Activated CD4-positive, alpha-beta T cell treated with anti-CD3 and anti-CD28 coated beads, Interleukin-2, amount 10 ng/mL, durations not matched to agents 24 days and 14 days (primary cell): ENCODE results near the gene MAPK6. TPM values are rescaled to one million over a fixed set of nuclear protein-coding genes. Genes with fewer than 3 reads are reported as not detected.
"Not testable (repeated sequence)": the region's sequence is repeated elsewhere in the genome, so short reads cannot be mapped to it uniquely, and the experiment has no call there.

ENCODE experiments used
- DNase-seq: peaks from one replicate; pipeline ENCODE4 v3.0.0; 2022
- H3K27ac Mint-ChIP-seq: one replicate; pipeline ENCODE4 v1.8.0; 2022; ENCODE audit warnings: mild to moderate bottlenecking, mixed read lengths
- H3K27me3 Mint-ChIP-seq: one replicate; pipeline ENCODE4 v1.8.0; 2022; ENCODE audit warnings: mixed read lengths
- H3K36me3 Mint-ChIP-seq: one replicate; pipeline ENCODE4 v1.8.0; 2022; ENCODE audit warnings: low read depth, mild to moderate bottlenecking, mixed read lengths
- H3K4me1 Mint-ChIP-seq: one replicate; pipeline ENCODE4 v1.8.0; 2021; ENCODE audit warnings: mixed read lengths
- H3K4me3 Mint-ChIP-seq: one replicate; pipeline ENCODE4 v1.8.0; 2022; ENCODE audit warnings: mild to moderate bottlenecking, moderate library complexity, mixed read lengths
- H3K9me3 Mint-ChIP-seq: one replicate; pipeline ENCODE4 v1.8.0; 2021; ENCODE audit warnings: mixed read lengths
- intact Hi-C: fragments of 100-400 bp; cut with micrococcal nuclease; formaldehyde crosslinking; loops from one replicate; pipeline ENCODE4 v1.15.1; 2023
- total RNA-seq: library from RNA; stranded (reverse); gene quantifications from 2 replicates; pipeline ENCODE4 v1.2.3, GENCODE V29; 2022

MAPK6 gene
- 60.9 and 63.9 TPM in 2 replicates for total RNA-seq

GRCh38 chr15:52018693-52019393, at the start of gene MAPK6:
MAPK6 (plus strand) TSS chr15:52019219; CDS start chr15:52046461, 27,242 bp downstream.
- peaks cover 35% of the 10 kb centered on the region for H3K4me1 Mint-ChIP-seq
- intact Hi-C loops: no loop called here
- H3K9me3 Mint-ChIP-seq: no peaks in the 10 kb centered on the region
- H3K27me3 Mint-ChIP-seq: peaks cover 10% of the 10 kb centered on the region
- peak within 1 kb of the TSS; percentile 98 for H3K4me3 Mint-ChIP-seq
- peaks cover 5% of the 10 kb centered on the region for H3K36me3 Mint-ChIP-seq
- peak within 1 kb of the TSS; percentile 100 for H3K27ac Mint-ChIP-seq
- peak; percentile 98 for DNase-seq

GRCh38 chr15:51969728-51970127, 49.3 kb upstream of the MAPK6 start:
- no peak overlapping the region for H3K27ac Mint-ChIP-seq

GRCh38 chr15:51970132-51970817, 48.7 kb upstream of the MAPK6 start:
- Mint-ChIP-seq H3K27me3 (peaks cover 2% of the 10 kb centered on the region), H3K4me1 (peaks cover 29% of the 10 kb centered on the region)

More at GRCh38 chr15:51969728-51970127, 49.3 kb upstream of the MAPK6 start:
- peak overlapping the region; percentile 87 for H3K4me3 Mint-ChIP-seq
- H3K4me1 Mint-ChIP-seq: peaks cover 29% of the 10 kb centered on the region
- intact Hi-C loops: loop anchor here (2.0 to 5.0 kb wide), 3 partner anchors 43 to 708 kb away; partner anchors contain the start of gene ATOSA
- no peak for DNase-seq
- peaks cover 33% of the 10 kb centered on the region for H3K36me3 Mint-ChIP-seq
- peaks cover 2% of the 10 kb centered on the region for H3K27me3 Mint-ChIP-seq
- H3K9me3 Mint-ChIP-seq: peaks cover 7% of the 10 kb centered on the region

GRCh38 chr15:51971032-51971374, 48.0 kb upstream of the MAPK6 start:
- peaks cover 2% of the 10 kb centered on the region for H3K27me3 Mint-ChIP-seq
- DNase-seq: no peak
- intact Hi-C loops: loop anchor here (1.0 to 5.0 kb wide), 4 partner anchors 11 to 706 kb away; partner anchors contain the start of gene ATOSA

More at GRCh38 chr15:51970132-51970817, 48.7 kb upstream of the MAPK6 start:
- Mint-ChIP-seq H3K4me3 (peak overlapping the region; percentile 87), H3K36me3 (peaks cover 28% of the 10 kb centered on the region), H3K9me3 (peaks cover 7% of the 10 kb centered on the region), H3K27ac (peak overlapping the region; percentile 94)
- no peak for DNase-seq
- intact Hi-C loops: loop anchor here (2.0 to 5.0 kb wide), 3 partner anchors 42 to 707 kb away; partner anchors contain the start of gene ATOSA

GRCh38 chr15:51971375-51972133, 47.5 kb upstream of the MAPK6 start, which contains the start of gene LEO1:
LEO1 (minus strand) TSS chr15:51971778; CDS start chr15:51971745, 33 bp downstream.
- peak; percentile 97 for DNase-seq
- Mint-ChIP-seq H3K27me3 (peaks cover 2% of the 10 kb centered on the region), H3K4me3 (peak within 1 kb of the TSS; percentile 87), H3K27ac (peak within 1 kb of the TSS; percentile 94), H3K9me3 (peaks cover 7% of the 10 kb centered on the region), H3K36me3 (peaks cover 16% of the 10 kb centered on the region), H3K4me1 (peaks cover 23% of the 10 kb centered on the region)
- intact Hi-C loops: loop anchor here (1.0 to 5.0 kb wide), 4 partner anchors 11 to 706 kb away; partner anchors contain the start of gene ATOSA

More at GRCh38 chr15:51971032-51971374, 48.0 kb upstream of the MAPK6 start:
- H3K36me3 Mint-ChIP-seq: peaks cover 20% of the 10 kb centered on the region
- H3K27ac Mint-ChIP-seq: peak overlapping the region; percentile 94
- peaks cover 27% of the 10 kb centered on the region for H3K4me1 Mint-ChIP-seq
- peaks cover 7% of the 10 kb centered on the region for H3K9me3 Mint-ChIP-seq
- H3K4me3 Mint-ChIP-seq: peak overlapping the region; percentile 87

- Mint-ChIP-seq H3K4me1 (peaks cover 19% of the 10 kb centered on the region), H3K9me3 (no peaks in the 10 kb centered on the region), H3K27ac (no peak overlapping the region), H3K27me3 (peaks cover 2% of the 10 kb centered on the region), H3K4me3 (no peak overlapping the region), H3K36me3 (peaks cover 4% of the 10 kb centered on the region)
- intact Hi-C loops: loop anchor here (5.0 kb wide), 2 partner anchors 39 to 704 kb away; partner anchors contain the start of gene ATOSA
- DNase-seq: no peak
Observed at GRCh38 chr15:51973220-51973619, 45.8 kb upstream of the MAPK6 start.

GRCh38 chr15:51973775-51974174, 45.2 kb upstream of the MAPK6 start:
- Mint-ChIP-seq H3K9me3 (no peaks in the 10 kb centered on the region), H3K27ac (no peak overlapping the region), H3K36me3 (peaks cover 2% of the 10 kb centered on the region), H3K4me3 (no peak overlapping the region), H3K27me3 (peaks cover 2% of the 10 kb centered on the region), H3K4me1 (peaks cover 19% of the 10 kb centered on the region)
- no peak for DNase-seq
- intact Hi-C loops: loop anchor here (5.0 kb wide), 2 partner anchors 39 to 704 kb away; partner anchors contain the start of gene ATOSA

GRCh38 chr15:51982013-51982769, 36.8 kb upstream of the MAPK6 start:
- intact Hi-C loops: loop anchor here (1.0 to 10.0 kb wide), 8 partner anchors 11 to 753 kb away; partner anchors contain the start of gene LEO1
- Mint-ChIP-seq H3K36me3 (no peaks in the 10 kb centered on the region), H3K4me1 (peaks cover 12% of the 10 kb centered on the region), H3K4me3 (peak overlapping the region; percentile 83), H3K9me3 (no peaks in the 10 kb centered on the region), H3K27ac (peak overlapping the region; percentile 93), H3K27me3 (no peaks in the 10 kb centered on the region)
- peak; percentile 89 for DNase-seq

- Mint-ChIP-seq H3K36me3 (no peaks in the 10 kb centered on the region), H3K4me3 (no peak overlapping the region), H3K27me3 (no peaks in the 10 kb centered on the region), H3K9me3 (no peaks in the 10 kb centered on the region), H3K27ac (no peak overlapping the region), H3K4me1 (peaks cover 12% of the 10 kb centered on the region)
- no peak for DNase-seq
- intact Hi-C loops: loop anchor here (1.0 to 10.0 kb wide), 8 partner anchors 11 to 752 kb away; partner anchors contain the start of gene LEO1
Observed at GRCh38 chr15:51982770-51983103, 36.3 kb upstream of the MAPK6 start.

- Mint-ChIP-seq H3K27me3 (peaks cover 2% of the 10 kb centered on the region), H3K4me1 (no peaks in the 10 kb centered on the region), H3K4me3 (no peak overlapping the region), H3K36me3 (no peaks in the 10 kb centered on the region), H3K27ac (no peak overlapping the region), H3K9me3 (no peaks in the 10 kb centered on the region)
- no peak for DNase-seq
- intact Hi-C loops: no loop called here
Observed at GRCh38 chr15:51991141-51991540, 27.9 kb upstream of the MAPK6 start.

- no peaks in the 10 kb centered on the region for H3K4me1 Mint-ChIP-seq
- H3K4me3 Mint-ChIP-seq: no peak overlapping the region
- H3K9me3 Mint-ChIP-seq: no peaks in the 10 kb centered on the region
- no peak for DNase-seq
- intact Hi-C loops: no loop called here
- H3K27me3 Mint-ChIP-seq: peaks cover 2% of the 10 kb centered on the region
- H3K36me3 Mint-ChIP-seq: no peaks in the 10 kb centered on the region
- H3K27ac Mint-ChIP-seq: no peak overlapping the region
Observed at GRCh38 chr15:51992953-51993352, 26.1 kb upstream of the MAPK6 start.

- intact Hi-C loops: no loop called here
- Mint-ChIP-seq H3K27me3 (no peaks in the 10 kb centered on the region), H3K36me3 (no peaks in the 10 kb centered on the region), H3K9me3 (peaks cover 6% of the 10 kb centered on the region), H3K4me1 (peaks cover 36% of the 10 kb centered on the region), H3K4me3 (no peak overlapping the region), H3K27ac (no peak overlapping the region)
- DNase-seq: no peak
Observed at GRCh38 chr15:52002351-52002750, 16.7 kb upstream of the MAPK6 start.

GRCh38 chr15:52003089-52003488, 15.9 kb upstream of the MAPK6 start:
- H3K27ac Mint-ChIP-seq, H3K27me3 Mint-ChIP-seq, DNase-seq, H3K4me3 Mint-ChIP-seq, H3K36me3 Mint-ChIP-seq, H3K9me3 Mint-ChIP-seq, intact Hi-C loops: not testable (repeated sequence)
- H3K4me1 Mint-ChIP-seq: peaks cover 40% of the 10 kb centered on the region
